HG03521 (cell line): ENCODE measurements around the gene RRAS.

ENCODE experiments used
- ATAC-seq: cut with Tn5 transposase; IDR thresholded peaks from one replicate; pipeline ENCODE4 v1.9.1; 2021; ENCODE audit warnings: mild to moderate bottlenecking, moderate library complexity; ENCODE audit not compliant: unreplicated experiment

Gene RRAS

DNA sequence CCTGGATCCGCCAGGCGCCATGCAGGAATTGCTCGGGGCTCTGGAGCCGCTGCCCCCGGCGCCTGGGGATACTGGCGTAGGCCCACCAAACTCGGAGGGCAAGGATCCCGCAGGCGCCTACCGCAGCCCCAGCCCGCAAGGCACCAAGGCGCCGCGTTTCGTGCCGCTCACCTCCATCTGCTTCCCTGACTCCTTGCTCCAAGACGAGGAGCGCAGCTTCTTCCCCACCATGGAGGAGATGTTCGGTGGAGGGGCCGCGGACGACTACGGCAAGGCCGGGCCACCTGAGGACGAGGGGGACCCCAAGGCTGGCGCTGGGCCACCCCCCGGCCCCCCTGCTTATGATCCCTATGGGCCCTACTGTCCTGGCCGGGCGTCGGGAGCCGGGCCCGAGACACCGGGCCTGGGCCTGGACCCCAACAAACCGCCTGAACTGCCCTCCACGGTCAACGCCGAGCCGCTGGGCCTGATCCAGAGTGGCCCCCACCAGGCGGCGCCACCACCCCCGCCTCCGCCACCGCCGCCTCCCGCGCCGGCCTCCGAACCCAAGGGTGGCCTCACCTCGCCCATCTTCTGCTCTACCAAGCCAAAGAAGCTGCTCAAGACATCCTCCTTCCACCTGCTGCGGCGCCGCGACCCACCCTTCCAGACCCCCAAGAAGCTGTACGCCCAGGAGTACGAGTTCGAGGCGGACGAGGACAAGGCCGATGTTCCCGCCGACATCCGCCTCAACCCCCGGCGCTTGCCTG lies 42.8 kb downstream of the RRAS start:
- ATAC-seq, result no peak

DNA sequence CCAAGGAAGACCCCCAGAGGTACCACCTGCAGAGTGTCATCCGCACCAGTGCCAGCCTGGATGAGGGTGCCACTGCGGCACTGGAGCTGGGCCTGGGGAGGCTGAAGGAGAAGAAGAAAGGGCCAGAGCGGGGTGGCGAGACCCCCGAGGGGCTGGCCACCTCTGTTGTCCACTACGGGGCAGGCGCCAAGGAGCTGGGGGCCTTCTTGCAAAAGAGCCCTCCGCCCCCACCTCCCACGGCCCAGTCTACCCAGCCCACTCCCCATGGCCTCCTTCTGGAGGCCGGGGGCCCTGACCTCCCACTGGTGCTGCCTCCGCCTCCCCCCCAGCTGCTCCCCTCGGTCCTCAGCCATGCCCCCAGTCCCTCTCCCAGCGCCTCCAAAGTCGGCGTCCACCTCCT lies 43.5 kb downstream of the RRAS start:
- no peak for ATAC-seq

DNA sequence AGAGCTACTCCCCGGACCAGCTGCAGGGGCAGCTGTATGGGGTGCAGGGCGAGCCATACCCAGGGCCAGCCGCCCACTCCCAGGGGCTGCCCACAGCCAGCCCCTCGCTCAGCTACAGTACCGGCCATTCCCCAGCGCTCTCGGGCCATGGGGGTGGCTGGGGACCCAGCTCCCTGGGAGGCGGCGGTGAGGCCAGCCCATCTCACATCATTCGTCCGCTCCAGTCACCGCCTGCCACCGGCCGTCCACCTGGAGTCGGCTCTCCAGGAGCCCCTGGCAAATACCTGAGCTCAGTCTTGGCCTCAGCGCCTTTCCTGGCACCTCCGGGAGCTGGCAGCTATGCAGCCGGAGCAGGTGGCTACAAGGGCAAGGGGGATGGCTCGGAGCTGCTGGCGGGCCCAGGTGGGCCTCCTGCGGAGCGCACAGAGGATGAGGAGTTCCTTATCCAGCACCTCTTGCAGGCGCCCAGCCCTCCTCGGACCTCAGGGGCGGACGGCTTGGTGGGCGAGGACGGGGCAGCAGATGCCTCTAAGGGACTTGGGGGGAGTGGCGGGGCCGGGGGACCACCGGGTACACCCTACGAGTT lies 44.0 kb downstream of the RRAS start:
- no peak for ATAC-seq

DNA sequence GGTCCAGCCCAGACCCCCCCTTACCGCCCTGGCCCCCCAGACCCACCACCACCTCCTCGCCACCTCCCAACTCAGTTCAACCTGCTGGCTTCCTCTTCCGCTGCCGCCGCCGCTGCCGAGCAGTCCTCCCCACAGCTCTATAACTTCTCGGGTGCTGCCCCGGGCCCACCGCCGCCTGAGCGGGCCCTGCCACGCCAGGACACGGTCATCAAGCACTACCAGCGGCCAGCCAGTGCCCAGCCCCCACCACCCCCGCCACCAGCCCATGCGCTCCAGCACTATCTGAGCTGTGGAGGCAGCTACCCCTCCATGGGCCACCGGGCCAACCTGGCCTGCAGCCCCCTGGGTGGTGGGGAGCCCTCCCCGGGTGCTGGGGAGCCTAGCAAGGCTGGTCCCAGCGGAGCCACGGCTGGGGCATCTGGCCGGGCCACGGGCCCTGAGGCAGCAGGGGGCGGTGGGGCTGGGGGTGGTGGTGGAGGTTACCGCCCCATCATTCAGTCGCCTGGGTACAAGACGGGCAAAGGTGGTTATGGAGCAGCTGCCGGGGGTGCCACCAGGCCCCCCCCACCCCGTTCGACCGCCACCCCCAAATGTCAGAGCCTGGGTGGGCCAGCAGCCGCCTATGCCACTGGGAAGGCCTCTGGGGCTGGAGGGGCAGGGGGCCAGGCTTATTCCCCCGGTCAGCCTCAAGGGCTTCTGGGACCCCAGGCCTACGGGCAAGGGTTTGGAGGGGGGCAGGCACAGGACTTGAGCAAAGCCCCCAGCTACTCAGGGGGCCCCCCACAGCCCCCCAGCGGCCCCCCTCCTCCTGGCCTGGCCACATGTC lies 44.7 kb downstream of the RRAS start:
- ATAC-seq, result no peak

DNA sequence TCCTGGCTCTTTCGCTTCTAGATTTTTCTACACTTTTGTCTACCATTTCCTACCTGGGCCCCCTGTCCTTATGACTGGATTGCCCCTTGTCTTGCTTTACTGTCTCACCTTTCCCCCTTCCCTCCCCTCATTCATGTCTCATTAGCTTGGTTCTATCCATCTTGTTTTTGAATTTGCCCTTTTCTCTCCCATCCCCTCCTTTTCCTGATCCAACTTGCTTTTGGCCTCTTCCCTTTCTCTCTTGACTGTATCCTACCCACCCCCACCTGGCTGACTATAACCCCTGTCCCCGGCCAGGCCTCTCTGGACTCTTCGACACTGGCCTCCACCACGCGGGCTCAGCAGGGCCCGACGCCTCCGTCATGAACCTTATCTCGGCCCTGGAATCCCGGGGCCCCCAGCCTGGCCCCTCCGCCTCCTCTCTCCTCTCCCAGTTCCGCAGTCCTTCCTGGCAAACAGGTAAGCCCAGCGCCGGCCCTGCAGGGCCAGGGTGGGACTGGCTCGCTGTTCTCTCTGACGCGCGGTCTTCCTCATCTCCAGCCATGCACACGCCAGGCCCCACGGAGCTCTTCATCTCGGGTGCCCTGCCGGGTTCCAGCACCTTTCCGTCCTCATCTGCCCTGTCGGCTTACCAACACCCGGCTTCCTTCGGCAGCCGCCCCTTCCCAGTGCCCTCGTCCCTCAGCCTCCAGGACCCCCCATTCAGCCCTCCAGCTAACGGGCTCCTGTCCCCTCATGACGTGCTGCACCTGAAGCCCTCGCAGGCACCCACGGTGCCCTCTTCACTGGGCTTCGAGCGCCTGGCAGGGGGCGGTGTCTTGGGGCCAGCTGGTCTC lies 45.6 kb downstream of the RRAS start:
- no peak for ATAC-seq

DNA sequence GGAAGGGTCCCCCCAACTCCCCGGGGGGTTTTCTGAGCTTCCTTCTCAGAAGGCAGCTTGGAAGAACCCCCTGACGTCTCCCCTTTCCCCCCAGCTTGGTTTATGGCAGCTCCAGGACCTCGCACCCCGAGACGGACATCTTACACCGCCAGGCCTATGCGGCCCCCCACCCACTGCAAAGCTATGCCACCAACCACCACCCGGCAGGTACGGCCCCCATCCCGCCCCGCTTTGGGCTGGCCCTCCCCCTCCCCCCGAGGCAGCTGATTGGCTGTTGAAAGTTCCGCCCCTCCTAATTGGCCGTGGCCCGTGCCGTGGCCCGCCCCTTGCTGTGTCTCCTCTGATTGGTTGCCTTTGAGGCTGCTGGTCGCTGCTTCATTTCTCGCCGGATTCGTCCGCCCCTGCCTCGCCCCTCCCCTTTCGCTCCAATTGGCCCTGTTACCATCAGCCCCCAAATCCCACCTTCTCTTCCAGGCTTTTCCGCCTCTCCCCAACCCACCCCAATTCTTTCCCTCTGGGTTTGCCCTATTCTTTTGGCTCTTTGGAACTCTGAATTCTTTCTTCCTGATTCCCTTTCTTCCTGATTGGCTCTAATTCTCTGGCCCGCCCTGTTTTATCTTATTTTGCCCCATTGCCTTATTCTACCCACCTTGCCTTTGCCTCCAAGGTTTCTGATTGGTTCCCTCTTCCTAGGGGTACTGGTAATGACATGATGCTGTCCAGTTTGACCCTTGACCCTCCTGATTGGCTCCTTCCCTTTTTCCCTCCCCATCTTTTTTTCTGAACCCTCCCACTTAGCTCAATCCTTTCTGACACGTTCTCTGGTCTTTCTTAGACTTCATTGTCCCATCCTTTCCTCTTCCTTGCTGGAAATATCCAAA lies 46.5 kb downstream of the RRAS start:
- ATAC-seq, result peak; percentile 36

DNA sequence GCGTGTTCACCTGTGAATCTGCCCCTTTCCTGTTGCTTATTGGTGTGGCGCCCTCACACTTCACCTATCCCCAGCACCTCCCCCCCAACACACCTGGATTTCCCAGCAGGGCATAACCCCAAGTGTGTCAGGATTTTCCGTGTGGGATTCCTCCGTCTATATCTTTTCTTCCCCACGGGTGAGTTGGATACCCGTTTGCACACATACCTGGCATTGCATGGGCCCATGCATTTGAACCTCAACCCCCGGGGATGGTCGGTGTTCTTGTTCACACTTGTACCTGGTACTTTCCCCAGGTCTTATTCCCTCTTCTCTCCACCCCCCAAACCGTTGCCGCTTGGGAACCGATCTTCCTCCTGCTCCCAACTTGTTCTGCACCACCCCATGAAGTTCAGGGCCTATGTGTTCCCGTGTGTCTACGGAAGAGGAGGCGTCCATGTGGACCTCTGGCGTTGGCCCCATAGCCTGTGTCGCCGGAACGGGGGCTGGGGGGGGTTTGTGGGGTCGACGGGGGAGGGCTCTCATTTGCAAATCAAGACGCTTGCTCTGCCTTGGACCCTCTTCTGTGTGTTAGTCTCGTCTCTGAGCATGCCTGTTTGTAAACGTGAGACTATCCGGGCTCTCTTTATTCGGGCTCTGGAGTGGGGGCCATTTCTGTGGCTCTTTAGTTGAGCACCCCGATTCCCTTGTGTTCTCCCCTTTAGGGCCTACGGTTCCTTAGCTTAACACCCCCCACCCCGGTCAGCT lies 47.3 kb downstream of the RRAS start:
- no peak for ATAC-seq

DNA sequence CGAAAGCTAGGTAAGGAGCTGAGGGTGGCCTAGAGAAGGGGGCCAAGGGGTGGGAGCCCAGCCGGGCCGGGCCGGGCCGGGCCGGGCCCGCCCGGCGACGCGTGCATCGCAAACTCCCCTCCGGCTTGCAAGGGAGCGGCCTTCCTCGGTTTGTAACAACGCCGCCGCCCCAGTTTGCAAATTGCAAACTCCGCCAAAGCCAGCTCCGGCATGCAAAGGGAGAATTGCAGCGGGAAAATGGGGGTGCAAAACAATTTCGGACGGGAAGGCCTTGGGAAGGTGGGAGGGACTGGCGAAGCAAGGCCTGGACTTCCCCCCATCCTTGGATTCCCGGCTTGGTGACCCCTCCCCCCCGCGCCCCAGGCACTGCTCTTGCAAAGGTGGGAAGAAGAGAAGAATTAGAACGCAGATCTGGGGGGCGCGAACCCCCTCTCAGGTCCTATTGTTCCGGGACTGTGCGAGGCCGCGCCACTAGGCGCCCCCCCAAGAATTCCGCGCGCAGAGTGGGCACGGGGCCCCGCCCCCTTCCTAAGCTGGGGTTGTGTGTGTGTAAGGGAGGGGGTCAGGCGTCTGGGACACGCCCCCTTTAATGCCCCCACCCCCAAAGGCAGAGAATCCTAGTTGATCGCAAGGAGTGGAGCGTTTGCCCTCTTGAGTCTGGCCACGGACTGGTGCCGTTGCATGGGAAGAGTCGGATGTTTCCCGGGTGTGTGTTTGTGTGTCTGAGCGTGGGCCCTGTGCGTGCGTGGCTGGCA lies 48.0 kb downstream of the RRAS start:
- no peak for ATAC-seq

DNA sequence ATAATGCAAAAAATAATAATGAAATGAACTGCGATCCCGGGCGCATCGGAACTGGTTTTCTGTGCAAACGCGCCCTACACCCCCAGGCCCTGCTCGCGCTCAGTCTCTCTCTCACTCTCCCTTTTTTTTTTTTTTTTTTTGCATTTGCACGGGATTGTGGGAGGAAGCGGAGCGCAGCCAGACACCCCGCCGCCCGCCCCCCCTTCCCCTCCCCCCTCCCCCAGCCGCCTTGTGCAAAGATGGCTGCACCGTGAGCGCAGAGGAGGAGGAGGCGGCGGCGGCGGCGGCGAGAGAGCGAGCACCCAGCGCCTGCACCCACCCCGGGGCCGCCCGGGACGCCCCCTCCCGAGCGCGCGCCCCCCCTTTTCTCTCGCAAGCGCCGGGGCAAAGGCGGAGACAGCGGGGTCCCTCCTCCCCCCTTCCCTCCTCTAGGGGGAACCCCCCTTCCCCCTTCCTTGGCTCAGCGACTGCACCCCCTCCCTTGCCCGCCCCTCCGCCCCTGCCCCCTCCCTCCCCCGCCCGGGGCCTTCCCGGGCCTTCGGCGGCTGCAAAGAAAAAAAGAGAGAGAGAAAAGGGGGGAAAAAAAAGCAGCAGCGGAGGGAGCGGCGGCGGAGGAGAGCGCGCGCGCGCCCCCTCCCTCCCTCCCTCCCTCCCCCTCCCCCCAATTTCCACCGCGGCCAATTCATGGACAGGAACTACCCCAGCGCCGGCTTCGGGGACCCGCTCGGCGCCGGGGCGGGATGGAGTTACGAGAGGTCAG lies 48.8 kb downstream of the RRAS start, which contains the start of gene PRR12:
TSS of gene PRR12 (plus strand) at position 212 of the 760 bp plus-strand sequence. CDS start at position 685, 473 bp downstream.
- no peak for ATAC-seq

DNA sequence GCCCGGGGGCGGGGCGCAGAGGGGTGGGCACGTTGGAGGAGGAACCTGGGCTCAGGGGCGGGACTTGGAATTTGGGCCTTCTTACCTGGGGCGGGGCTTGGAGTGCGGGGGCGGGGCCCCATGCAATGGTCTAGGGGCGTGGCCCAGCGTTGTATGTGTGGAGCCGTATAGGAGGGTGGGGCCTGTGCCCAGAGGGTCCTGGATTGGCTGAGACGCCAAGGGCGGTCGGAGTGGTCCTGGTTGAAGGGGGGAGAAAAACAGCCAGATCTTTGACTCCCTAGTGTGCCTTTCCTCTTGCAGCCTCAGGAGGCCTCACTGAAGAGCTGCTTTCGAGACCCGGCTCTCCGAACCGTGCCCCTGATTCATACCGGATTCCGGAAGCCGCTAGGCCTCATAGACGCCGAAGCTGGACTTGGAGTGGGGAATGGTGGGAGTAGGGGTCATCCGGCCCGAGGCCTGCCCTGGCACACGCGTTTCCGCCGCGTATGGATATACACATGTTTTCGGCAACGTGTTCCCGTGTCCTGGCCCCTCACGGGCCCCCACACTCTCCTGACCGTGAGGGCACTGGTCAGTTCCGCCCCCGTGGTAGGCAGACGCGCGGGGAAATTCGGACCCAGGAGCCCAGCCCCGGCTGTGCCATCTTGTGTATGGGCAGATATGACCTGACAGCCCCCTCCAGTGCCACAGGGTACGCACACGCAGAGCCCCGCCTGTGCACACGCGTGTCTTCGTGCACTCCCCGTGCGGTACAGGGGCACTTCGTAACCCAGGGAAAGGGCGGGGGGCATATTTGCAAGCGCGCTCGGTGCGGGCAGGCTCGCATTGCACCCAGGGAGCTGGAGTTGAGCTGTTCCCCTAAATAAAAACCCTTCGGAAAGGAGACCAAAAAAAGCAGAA lies 49.6 kb downstream of the RRAS start:
- peak; percentile 56 for ATAC-seq

DNA sequence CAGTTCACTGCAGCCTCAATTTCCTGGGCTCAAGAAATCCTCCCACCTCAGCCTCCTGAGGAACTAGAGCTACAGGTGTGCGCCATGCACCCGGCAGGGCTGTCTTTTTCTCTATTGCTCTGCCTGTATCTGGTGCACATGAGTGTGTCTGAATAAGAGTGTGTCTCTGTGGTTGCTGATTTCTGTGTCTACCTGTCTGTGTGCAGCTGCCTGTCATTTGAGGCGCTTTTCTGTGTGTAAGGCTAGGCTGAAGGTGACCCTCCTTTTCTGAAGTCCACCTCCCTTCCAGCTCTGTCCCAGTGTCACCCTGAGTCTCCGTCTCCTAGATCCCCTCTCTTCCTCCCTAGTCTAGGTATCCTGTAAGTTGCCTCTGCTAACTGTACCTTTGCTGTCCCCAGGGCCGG lies 50.4 kb downstream of the RRAS start:
- no peak for ATAC-seq

DNA sequence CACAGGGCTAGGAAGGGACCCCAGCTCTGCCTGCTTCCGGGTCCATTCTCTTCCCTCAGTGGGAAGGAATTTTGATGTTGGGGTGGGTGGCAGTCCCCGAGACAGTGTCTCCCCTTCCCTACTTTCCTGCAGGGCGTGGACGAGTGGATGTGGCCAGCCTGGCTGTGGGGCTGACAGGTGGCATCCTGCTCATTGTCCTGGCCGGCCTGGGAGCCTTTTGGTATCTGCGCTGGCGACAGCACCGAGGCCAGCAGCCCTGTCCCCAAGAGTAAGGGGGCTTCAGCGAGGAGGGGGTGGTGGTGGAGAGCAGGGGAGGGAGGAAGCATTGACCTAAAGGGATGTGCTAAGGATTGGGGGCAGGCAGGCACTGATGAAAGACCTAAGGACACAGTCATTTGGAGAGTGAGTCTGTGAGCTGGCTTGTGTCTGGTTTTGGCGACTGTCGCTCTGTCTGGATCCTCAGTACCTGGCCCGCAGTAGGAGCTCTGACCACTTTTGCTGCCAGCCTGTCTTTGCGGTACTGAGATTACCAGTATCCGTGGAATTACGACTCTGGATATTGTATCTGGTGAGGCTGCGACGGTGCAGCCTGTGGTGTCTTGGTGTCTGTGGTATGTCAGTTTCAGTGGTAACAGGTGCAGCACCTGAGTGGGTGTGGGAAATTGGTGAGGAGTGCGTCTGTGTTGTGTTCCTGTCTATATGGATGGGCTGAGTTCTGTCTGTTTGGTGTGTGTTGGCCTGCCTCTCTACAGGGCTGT lies 51.4 kb downstream of the RRAS start:
- ATAC-seq, result no peak

DNA sequence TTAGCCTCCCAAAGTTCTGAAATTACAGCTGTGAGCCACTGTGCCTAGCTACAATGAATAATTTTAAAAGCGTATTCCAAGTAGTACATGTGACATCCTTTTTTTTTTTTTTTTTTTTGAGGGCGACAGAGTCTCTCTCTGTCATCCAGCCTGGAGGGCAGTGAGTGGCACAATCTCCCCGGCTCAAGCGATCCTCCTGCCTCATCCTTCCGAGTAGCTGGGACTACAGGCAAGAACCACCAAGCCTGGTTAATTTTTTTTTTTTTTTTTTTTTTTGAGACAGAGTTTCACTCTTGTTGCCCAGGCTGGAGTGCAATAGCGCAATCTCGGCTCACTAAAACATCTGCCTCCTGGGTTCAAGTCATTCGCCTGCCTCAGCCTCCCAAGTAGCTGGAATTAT lies 52.7 kb downstream of the RRAS start:
- ATAC-seq, result no peak
